Panc1 (cell line): ENCODE measurements around the gene SLX4IP. TPM values are rescaled to one million over a fixed set of nuclear protein-coding genes. Genes with fewer than 3 reads are reported as not detected.

Experiments
- ATAC-seq: fragments of 200-7000 bp; cut with Tn5 transposase; 2 replicates; pipeline ENCODE4 v1.9.1; 2020; ENCODE audit warnings: mild to moderate bottlenecking, moderate library complexity
- BruUV-seq: library from RNA; stranded (reverse); fragments of 400-500 nt; replicated peaks from 2 replicates; lab custom pipeline; 2021; lab: Mats Ljungman, UMichigan
- CTCF ChIA-PET: fragments of 300-600 bp; sonication (Branson Sonifier 250); formaldehyde crosslinking; loops from one replicate; lab custom pipeline; 2022; ENCODE audit warnings: antibody characterized with exemption; lab: Charles Lee
- POLR2A ChIA-PET: fragments of 300-600 bp; sonication (Branson Sonifier 250); formaldehyde crosslinking; loops from one replicate; lab custom pipeline; 2022; ENCODE audit warnings: antibody characterized with exemption; lab: Charles Lee
- DNase-seq: peaks from one replicate; pipeline ENCODE4 v3.0.0-alpha.2; 2010; ENCODE audit warnings: low read depth, low spot score
- H3K27ac ChIP-seq: 2 replicates; pipeline ENCODE4 v1.5.1; 2011; ENCODE audit warnings: mild to moderate bottlenecking, low read length, inconsistent platforms
- H3K27me3 ChIP-seq: fragments of 200-500 bp; sonication (Bioruptor generic); 2 replicates; pipeline ENCODE4 v1.6.0; 2014; ENCODE audit warnings: low read length, inconsistent platforms; ENCODE audit not compliant: control insufficient read depth, insufficient read depth
- H3K36me3 ChIP-seq: fragments of 200-500 bp; sonication (Bioruptor generic); 2 replicates; pipeline ENCODE4 v1.5.1; 2014; ENCODE audit warnings: inconsistent platforms, mild to moderate bottlenecking, low read length, moderate library complexity; ENCODE audit not compliant: control insufficient read depth, insufficient read depth
- H3K4me1 ChIP-seq: 2 replicates; pipeline ENCODE4 v1.5.1; 2011; ENCODE audit warnings: inconsistent platforms, mild to moderate bottlenecking, low read length, moderate library complexity; ENCODE audit not compliant: control insufficient read depth, insufficient read depth
- H3K4me3 ChIP-seq, 2 experiments: 2 replicates each; pipeline ENCODE4 v1.5.1; 2011 to 2012; ENCODE audit warnings: low read depth in 2 of 2, low read length in 2 of 2, mild to moderate bottlenecking in 2 of 2, inconsistent platforms in 1 of 2, moderate library complexity in 1 of 2
- H3K9me3 ChIP-seq: fragments of 200-500 bp; sonication (Bioruptor generic); 2 replicates; pipeline ENCODE4 v1.5.1; 2014; ENCODE audit warnings: low read depth, mild to moderate bottlenecking, inconsistent platforms, low read length, moderate library complexity; ENCODE audit not compliant: control insufficient read depth, insufficient read depth
- POLR2AphosphoS5 ChIP-seq: IDR thresholded peaks from 2 replicates; pipeline ENCODE4 v1.6.1; 2012; ENCODE audit warnings: mild to moderate bottlenecking, low read depth, low read length, moderate library complexity
- SIN3A ChIP-seq: IDR thresholded peaks from 2 replicates; pipeline ENCODE4 v1.6.1; 2012; ENCODE audit warnings: low read depth, mild to moderate bottlenecking, low read length, moderate library complexity, borderline replicate concordance; ENCODE audit not compliant: insufficient read depth
- TCF7L2 ChIP-seq: IDR thresholded peaks from 2 replicates; pipeline ENCODE4 v1.6.1; 2011; ENCODE audit warnings: mild to moderate bottlenecking, low read depth, low read length, inconsistent platforms
- in situ Hi-C: cut with HindIII; loops from 2 replicates; pipeline ENCODE4 v1.10.0; 2016; ENCODE audit warnings: low sequenced_read_pairs, low pct_unique_long_range_greater_than_20kb
- intact Hi-C: fragments of 100-400 bp; cut with micrococcal nuclease; formaldehyde crosslinking; loops from one replicate; pipeline ENCODE4 v1.10.0; 2022; ENCODE audit not compliant: unreplicated experiment
- total RNA-seq: library from RNA; stranded (reverse); gene quantifications from one replicate; pipeline ENCODE4 v1.2.1, GENCODE V29; 2021; ENCODE audit not compliant: unreplicated experiment
- TF ChIP-seq, protein P1 (sequence below), 2 experiments: IDR thresholded peaks; 2 replicates each; pipeline ENCODE4 v1.6.1; 2011 to 2012; ENCODE audit warnings: low read depth in 2 of 2, control low read depth in 1 of 2, low read length in 1 of 2, mild to moderate bottlenecking in 1 of 2, moderate library complexity in 1 of 2; ENCODE audit not compliant: insufficient read depth in 1 of 2
- TF ChIP-seq, protein P2 (sequence below): fragments of 450-650 bp; IDR thresholded peaks from 2 replicates; pipeline ENCODE4 v1.5.1; 2017; ENCODE audit warnings: mild to moderate bottlenecking

The SLX4IP gene
- total RNA-seq, 1 experiment from 2014 or later: 5.4 TPM

GRCh38 chr20:10445758-10446157, 10.7 kb downstream of the SLX4IP start:
- intact Hi-C loops (no loop called here), in situ Hi-C loops (no loop called here)
- ChIA-PET POLR2A (no interaction called here), CTCF (no interaction called here)
- no peaks in the 10 kb centered on the region for H3K9me3 ChIP-seq
- ATAC-seq: no peak
- TF ChIP-seq, protein P1, sequence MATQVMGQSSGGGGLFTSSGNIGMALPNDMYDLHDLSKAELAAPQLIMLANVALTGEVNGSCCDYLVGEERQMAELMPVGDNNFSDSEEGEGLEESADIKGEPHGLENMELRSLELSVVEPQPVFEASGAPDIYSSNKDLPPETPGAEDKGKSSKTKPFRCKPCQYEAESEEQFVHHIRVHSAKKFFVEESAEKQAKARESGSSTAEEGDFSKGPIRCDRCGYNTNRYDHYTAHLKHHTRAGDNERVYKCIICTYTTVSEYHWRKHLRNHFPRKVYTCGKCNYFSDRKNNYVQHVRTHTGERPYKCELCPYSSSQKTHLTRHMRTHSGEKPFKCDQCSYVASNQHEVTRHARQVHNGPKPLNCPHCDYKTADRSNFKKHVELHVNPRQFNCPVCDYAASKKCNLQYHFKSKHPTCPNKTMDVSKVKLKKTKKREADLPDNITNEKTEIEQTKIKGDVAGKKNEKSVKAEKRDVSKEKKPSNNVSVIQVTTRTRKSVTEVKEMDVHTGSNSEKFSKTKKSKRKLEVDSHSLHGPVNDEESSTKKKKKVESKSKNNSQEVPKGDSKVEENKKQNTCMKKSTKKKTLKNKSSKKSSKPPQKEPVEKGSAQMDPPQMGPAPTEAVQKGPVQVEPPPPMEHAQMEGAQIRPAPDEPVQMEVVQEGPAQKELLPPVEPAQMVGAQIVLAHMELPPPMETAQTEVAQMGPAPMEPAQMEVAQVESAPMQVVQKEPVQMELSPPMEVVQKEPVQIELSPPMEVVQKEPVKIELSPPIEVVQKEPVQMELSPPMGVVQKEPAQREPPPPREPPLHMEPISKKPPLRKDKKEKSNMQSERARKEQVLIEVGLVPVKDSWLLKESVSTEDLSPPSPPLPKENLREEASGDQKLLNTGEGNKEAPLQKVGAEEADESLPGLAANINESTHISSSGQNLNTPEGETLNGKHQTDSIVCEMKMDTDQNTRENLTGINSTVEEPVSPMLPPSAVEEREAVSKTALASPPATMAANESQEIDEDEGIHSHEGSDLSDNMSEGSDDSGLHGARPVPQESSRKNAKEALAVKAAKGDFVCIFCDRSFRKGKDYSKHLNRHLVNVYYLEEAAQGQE (IDR thresholded peaks at IDR 0.05; ENCODE audit: insufficient read depth in 1 of 2, low read depth in 2 of 2, low read length in 1 of 2): no peak
- TF ChIP-seq POLR2AphosphoS5: no peak
- no peak overlapping the region for H3K27ac ChIP-seq
- H3K27me3 ChIP-seq: no peaks in the 10 kb centered on the region
- H3K4me1 ChIP-seq: peaks cover 14% of the 10 kb centered on the region
- H3K36me3 ChIP-seq: no peaks in the 10 kb centered on the region
- DNase-seq: no peak
- no peak overlapping the region for H3K4me3 ChIP-seq
- no TSS peak for BruUV-seq

- no TSS peak for BruUV-seq
- intact Hi-C loops: no loop called here
- no peak overlapping the region; a peak in 1 of 4 replicates for H3K4me3 ChIP-seq
- in situ Hi-C loops: no loop called here
- no peaks in the 10 kb centered on the region for H3K36me3 ChIP-seq
- ChIA-PET CTCF (no interaction called here), POLR2A (no interaction called here)
- TF ChIP-seq TCF7L2 (no peak), SIN3A (no peak), POLR2AphosphoS5 (no peak)
- TF ChIP-seq, protein P1 (IDR thresholded peaks at IDR 0.05; ENCODE audit: insufficient read depth in 1 of 2, low read depth in 2 of 2, low read length in 1 of 2): no peak
- TF ChIP-seq, protein P2, sequence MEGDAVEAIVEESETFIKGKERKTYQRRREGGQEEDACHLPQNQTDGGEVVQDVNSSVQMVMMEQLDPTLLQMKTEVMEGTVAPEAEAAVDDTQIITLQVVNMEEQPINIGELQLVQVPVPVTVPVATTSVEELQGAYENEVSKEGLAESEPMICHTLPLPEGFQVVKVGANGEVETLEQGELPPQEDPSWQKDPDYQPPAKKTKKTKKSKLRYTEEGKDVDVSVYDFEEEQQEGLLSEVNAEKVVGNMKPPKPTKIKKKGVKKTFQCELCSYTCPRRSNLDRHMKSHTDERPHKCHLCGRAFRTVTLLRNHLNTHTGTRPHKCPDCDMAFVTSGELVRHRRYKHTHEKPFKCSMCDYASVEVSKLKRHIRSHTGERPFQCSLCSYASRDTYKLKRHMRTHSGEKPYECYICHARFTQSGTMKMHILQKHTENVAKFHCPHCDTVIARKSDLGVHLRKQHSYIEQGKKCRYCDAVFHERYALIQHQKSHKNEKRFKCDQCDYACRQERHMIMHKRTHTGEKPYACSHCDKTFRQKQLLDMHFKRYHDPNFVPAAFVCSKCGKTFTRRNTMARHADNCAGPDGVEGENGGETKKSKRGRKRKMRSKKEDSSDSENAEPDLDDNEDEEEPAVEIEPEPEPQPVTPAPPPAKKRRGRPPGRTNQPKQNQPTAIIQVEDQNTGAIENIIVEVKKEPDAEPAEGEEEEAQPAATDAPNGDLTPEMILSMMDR: no peak
- DNase-seq (peak; percentile 67), ATAC-seq (peak; percentile 87)
- H3K27me3 ChIP-seq: no peaks in the 10 kb centered on the region
- H3K27ac ChIP-seq: peak overlapping the region; percentile 73; the same call in 1 of the 2 replicates
- H3K4me1 ChIP-seq: peaks cover 14% of the 10 kb centered on the region
- H3K9me3 ChIP-seq: no peaks in the 10 kb centered on the region
Measured at GRCh38 chr20:10447028-10447427, 11.9 kb downstream of the SLX4IP start.
